Inferior parietal cortex (tissue), 1 donor: ENCODE measurements around the gene DUSP14.

Experiments
- DNase-seq: peaks from one replicate; pipeline ENCODE4 v3.0.0-alpha.2; 2016; ENCODE audit errors: extremely low spot score

Gene DUSP14

GRCh38 chr17:37516127-37516571 lies 26.5 kb downstream of the DUSP14 start:
- DNase-seq = no peak

- DNase-seq = no peak
These were observed 28.2 kb downstream of the DUSP14 start for GRCh38 chr17:37517881-37518280.

GRCh38 chr17:37518826-37519225 lies 29.1 kb downstream of the DUSP14 start:
- DNase-seq = no peak

- DNase-seq = no peak
These were observed 29.7 kb downstream of the DUSP14 start for GRCh38 chr17:37519251-37519985.

GRCh38 chr17:37520174-37520573 lies 30.5 kb downstream of the DUSP14 start:
- no peak for DNase-seq

GRCh38 chr17:37521821-37522220 lies 32.1 kb downstream of the DUSP14 start:
- no peak for DNase-seq

- no peak for DNase-seq
These were observed 34.1 kb downstream of the DUSP14 start for GRCh38 chr17:37523715-37524219.

GRCh38 chr17:37527249-37527851 lies 37.7 kb downstream of the DUSP14 start:
- DNase-seq = peak; percentile 64

GRCh38 chr17:37530420-37530819 lies 40.7 kb downstream of the DUSP14 start:
- DNase-seq = no peak

- no peak for DNase-seq
These were observed 43.1 kb downstream of the DUSP14 start for GRCh38 chr17:37532756-37533155.

GRCh38 chr17:37535906-37536305 lies 46.2 kb downstream of the DUSP14 start:
- DNase-seq = no peak

GRCh38 chr17:37538981-37539659 lies 49.4 kb downstream of the DUSP14 start:
- DNase-seq = no peak

- DNase-seq = no peak
These were observed 52.4 kb downstream of the DUSP14 start for GRCh38 chr17:37541880-37542660.

- no peak for DNase-seq
These were observed 54.0 kb downstream of the DUSP14 start for GRCh38 chr17:37543637-37544052.

GRCh38 chr17:37545486-37545885 lies 55.8 kb downstream of the DUSP14 start:
- DNase-seq = no peak

GRCh38 chr17:37546302-37546701 lies 56.6 kb downstream of the DUSP14 start:
- no peak for DNase-seq

- DNase-seq = no peak
These were observed 58.3 kb downstream of the DUSP14 start for GRCh38 chr17:37547986-37548385.

GRCh38 chr17:37551788-37552187 lies 62.1 kb downstream of the DUSP14 start:
- no peak for DNase-seq

GRCh38 chr17:37553401-37553966 lies 63.8 kb downstream of the DUSP14 start:
- DNase-seq = no peak

- DNase-seq = no peak
These were observed 65.7 kb downstream of the DUSP14 start for GRCh38 chr17:37555386-37555785.

GRCh38 chr17:37557482-37557881 lies 67.8 kb downstream of the DUSP14 start:
- no peak for DNase-seq

- no peak for DNase-seq
These were observed 68.6 kb downstream of the DUSP14 start for GRCh38 chr17:37558299-37558698.
